Stimulated activated CD4-positive, alpha-beta T cell treated with anti-CD3 and anti-CD28 coated beads, TNF-alpha, amount 100 ng/mL, for 24 hours (primary cell): ENCODE measurements around the gene SERPINF2.
A peak's percentile ranks its signal among the peaks of the same experiment; 100 is the strongest.
"Not testable (repeated sequence)": the region's sequence is repeated elsewhere in the genome, so short reads cannot be mapped to it uniquely, and the experiment has no call there.

Experiments
- DNase-seq, 3 experiments: peaks; one replicate each; pipeline ENCODE4 v3.0.0-alpha.2; 2020; ENCODE audit warnings: low read depth in 3 of 3

The SERPINF2 gene

GRCh38 chr17:1716076-1716911 is 26.4 kb upstream of the SERPINF2 start:
- DNase-seq: peak; percentile 99 to 100 (median 100)

- peak; percentile 76 to 83 (median 81) for DNase-seq
Measured at GRCh38 chr17:1716912-1717695, 25.6 kb upstream of the SERPINF2 start.

DNA sequence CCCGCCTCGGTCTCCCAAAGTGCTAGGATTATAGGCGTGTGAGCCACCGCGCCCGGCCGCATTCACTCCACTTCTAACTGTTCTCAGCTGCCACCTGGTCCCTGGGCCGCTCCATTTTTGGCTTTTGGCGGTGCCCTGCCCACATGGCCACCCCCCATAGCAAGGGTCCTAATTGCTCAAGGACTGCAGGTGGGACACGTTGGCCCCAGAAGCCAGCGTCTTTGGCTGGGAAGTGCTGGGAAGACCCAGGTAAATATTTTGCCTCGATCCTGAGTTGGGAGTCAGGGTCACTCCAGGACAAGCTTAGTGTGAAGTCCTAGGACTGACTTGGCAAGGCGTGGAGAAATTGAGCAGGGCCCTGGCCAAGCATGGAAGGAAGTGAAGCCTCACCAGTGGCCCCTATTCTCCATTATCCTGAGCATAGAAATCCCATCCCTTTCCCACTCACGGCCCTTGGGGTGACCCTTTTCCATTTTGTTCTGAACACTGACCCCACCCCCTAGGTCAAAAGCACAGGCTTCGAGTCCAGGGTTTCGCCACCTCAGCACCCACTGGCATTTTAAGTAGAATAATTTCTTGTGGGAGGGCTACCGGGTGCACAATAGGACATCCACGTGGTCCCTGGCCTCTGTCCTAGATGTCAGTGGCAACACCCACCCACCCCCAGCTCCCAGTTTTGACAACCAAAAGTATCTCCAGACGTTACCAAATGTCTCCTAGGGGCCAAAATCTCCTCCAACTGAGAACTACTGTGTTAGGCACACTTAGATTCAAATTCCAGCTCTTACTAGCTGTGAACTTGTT is 24.1 kb upstream of the SERPINF2 start:
- DNase-seq: no peak

GRCh38 chr17:1720856-1721386 is 21.8 kb upstream of the SERPINF2 start:
- peak; percentile 45 to 70 (median 59) for DNase-seq

- not testable (repeated sequence) for DNase-seq
Measured at GRCh38 chr17:1722022-1722421, 20.6 kb upstream of the SERPINF2 start.

DNA sequence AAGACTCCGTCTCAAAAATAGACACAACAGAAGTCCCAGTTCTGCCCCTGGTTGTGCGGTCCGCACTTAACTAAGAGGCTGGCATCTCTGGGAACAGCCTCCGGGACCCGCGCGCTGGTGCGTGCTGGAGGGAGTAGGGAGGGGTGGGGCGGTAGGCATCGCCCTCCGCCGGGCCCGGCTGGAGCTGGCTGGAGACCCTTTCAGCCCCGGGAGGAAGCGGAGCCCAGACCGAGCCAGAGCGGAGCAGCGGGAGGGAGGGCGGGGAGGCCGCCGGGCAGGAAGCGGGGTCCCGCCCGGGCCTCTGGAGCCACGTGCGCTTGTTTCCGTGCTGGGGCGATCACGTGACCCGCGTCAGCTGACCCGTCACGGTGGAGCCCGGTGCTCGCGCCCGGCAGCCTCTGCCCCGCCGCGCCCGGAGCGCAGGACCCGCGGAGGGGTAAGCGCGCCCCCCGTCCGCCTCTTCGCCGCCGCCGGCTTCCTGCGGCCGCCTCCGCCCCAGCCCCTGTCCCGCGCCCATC is 18.3 kb upstream of the SERPINF2 start, which contains the start of gene WDR81:
Gene WDR81 (plus strand): TSS at position 354 of the 518 bp plus-strand sequence. CDS start 256 bp downstream, outside the sequence.
- peak; percentile 75 to 88 (median 79) for DNase-seq

- no peak for DNase-seq
Measured at GRCh38 chr17:1724869-1725641, 17.6 kb upstream of the SERPINF2 start.

GRCh38 chr17:1725642-1726511 is 16.8 kb upstream of the SERPINF2 start:
- no peak for DNase-seq

- no peak for DNase-seq
Measured at GRCh38 chr17:1726626-1727257, 15.9 kb upstream of the SERPINF2 start.

DNA sequence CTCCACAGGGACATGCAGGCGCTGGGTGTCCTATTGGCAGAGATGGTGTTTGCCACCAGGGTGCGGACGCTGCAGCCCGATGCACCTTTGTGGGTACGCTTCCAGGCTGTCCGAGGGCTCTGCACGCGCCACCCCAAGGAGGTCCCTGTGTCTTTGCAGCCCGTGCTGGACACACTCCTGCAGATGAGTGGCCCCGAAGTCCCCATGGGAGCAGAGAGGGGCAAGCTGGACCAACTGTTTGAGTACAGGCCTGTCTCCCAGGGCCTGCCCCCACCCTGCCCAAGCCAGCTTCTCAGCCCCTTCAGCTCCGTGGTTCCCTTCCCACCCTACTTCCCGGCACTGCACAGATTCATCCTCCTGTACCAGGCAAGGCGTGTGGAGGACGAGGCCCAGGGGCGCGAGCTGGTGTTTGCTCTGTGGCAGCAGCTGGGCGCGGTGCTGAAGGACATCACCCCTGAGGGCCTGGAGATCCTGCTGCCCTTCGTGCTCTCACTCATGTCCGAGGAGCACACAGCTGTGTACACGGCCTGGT is 15.3 kb upstream of the SERPINF2 start:
- DNase-seq: no peak

GRCh38 chr17:1727876-1728630 is 14.6 kb upstream of the SERPINF2 start:
- no peak for DNase-seq

DNA sequence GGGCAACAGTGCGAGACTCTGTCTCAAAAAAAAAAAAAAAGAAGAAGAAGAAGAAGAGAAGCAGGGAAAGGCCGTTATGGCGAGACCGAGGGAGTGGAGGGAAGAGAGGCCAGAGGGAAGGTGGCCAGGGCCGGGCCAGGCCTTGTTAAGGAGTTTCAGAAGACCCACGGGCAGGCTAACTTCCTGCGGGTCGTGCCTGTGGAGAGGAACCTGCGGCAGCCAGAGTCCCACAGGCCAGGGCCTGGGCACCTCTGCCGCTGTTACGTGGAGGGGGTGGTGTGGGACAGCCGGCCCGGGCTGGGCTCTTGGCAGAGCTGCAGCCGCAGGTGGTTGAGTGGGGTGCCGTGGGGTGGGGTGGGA is 12.7 kb upstream of the SERPINF2 start:
- DNase-seq: no peak

GRCh38 chr17:1730326-1731193 is 12.1 kb upstream of the SERPINF2 start:
- no peak for DNase-seq

DNA sequence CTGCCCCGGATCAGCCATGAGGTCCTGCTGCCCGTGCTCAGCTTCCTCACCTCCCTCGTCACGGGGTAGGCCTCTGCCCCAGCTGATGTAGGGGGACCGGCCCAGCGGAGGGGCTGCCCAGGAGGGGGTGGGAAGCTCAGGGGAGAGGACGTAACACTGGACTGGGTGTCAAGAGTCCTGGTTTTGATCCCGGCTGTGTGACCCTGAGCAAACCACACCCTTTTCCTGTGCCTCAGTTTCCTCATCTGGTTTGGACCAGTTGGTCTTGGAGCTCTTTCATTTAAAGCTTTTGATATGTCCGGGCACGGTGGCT is 11.5 kb upstream of the SERPINF2 start:
- no peak for DNase-seq

- no peak for DNase-seq
Measured at GRCh38 chr17:1732241-1732832, 10.3 kb upstream of the SERPINF2 start.

- DNase-seq: no peak
Measured at GRCh38 chr17:1732833-1733321, 9.8 kb upstream of the SERPINF2 start.

GRCh38 chr17:1733759-1734158 is 8.9 kb upstream of the SERPINF2 start:
- DNase-seq: no peak
